ENCODE results near the gene LRP5.

- TF ChIP-seq SRF (IDR thresholded peaks at IDR 0.05; ENCODE audit: low read depth) (no peak), POLR2AphosphoS5 (IDR thresholded peaks at IDR 0.05; ENCODE audit: low read depth, low read length) (no peak), EZH2 (IDR thresholded peaks at IDR 0.05) (no peak), POLR2A (IDR thresholded peaks at IDR 0.05; ENCODE audit: borderline replicate concordance, extremely low read depth, insufficient read depth, insufficient read length) (no peak), CTCF (IDR thresholded peaks at IDR 0.05 in 2 of 3, conservative IDR thresholded peaks at IDR 0.05 in 1 of 3; ENCODE audit: borderline replicate concordance in 1 of 3, insufficient read depth in 1 of 3, low read depth in 2 of 3, low read length in 2 of 3) (no peak), SP1 (IDR thresholded peaks at IDR 0.05; ENCODE audit: low read depth) (no peak), JUND (IDR thresholded peaks at IDR 0.05) (no peak), REST (IDR thresholded peaks at IDR 0.05; ENCODE audit: low read depth) (no peak), ZNF274 (IDR thresholded peaks at IDR 0.05; ENCODE audit: low read depth, low read length) (no peak), YY1 (IDR thresholded peaks at IDR 0.05; ENCODE audit: extremely low read depth, insufficient replicate concordance, low read depth, low read length) (no peak), ATF3 (IDR thresholded peaks at IDR 0.05) (no peak), TCF7L2 (IDR thresholded peaks at IDR 0.05; ENCODE audit: borderline replicate concordance, extremely low read depth, insufficient read depth, insufficient read length) (no peak)
Measured at GRCh38 chr11:68324241-68324640, 11.8 kb downstream of the LRP5 start.

Data from HCT116 (cell line).